Heart left ventricle (tissue), 16 donors: Measurements from ENCODE around the gene TTYH3. TPM values are rescaled to one million over a fixed set of nuclear protein-coding genes. Genes with fewer than 3 reads are reported as not detected.

ENCODE experiments used
- ATAC-seq, 4 donors: fragments of 200-7000 bp; cut with Tn5 transposase; one replicate each; pipeline ENCODE4 v1.9.1; 2020 to 2022; ENCODE audit warnings: moderate library complexity in 4 of 4, mild to moderate bottlenecking in 3 of 4, moderate number of reproducible peaks in 1 of 4
- DNase-seq, 5 donors: peaks; one replicate each; pipeline ENCODE4 v3.0.0-alpha.2; 2020
- H3K27ac ChIP-seq, 12 donors: fragments of 200-600 bp; sonication (generic) in 4 of 12; one replicate each; pipeline versions ENCODE4 v1.5.0 to v1.8.0; 2016 to 2022; ENCODE audit warnings: mild to moderate bottlenecking in 2 of 12
- H3K27me3 ChIP-seq, 9 donors: fragments of 200-600 bp; sonication (generic) in 2 of 9; one replicate each; pipeline versions ENCODE4 v1.5.1 to v1.8.0; 2016 to 2022; ENCODE audit warnings: mild to moderate bottlenecking in 3 of 9
- H3K36me3 ChIP-seq, 9 donors: fragments of 200-600 bp; sonication (generic) in 2 of 9; one replicate each; pipeline versions ENCODE4 v1.5.0 to v1.8.0; 2018 to 2022; ENCODE audit warnings: mild to moderate bottlenecking in 2 of 9
- H3K4me1 ChIP-seq, 12 donors: fragments of 200-600 bp; sonication (generic) in 4 of 12; one replicate each; pipeline versions ENCODE4 v1.5.0 to v1.8.0; 2016 to 2022; ENCODE audit warnings: mild to moderate bottlenecking in 3 of 12
- H3K4me3 ChIP-seq, 12 donors: fragments of 200-600 bp; sonication (generic) in 4 of 12; one replicate each; pipeline versions ENCODE4 v1.5.0 to v1.8.0; 2017 to 2022; ENCODE audit warnings: mild to moderate bottlenecking in 9 of 12, moderate library complexity in 4 of 12
- H3K9me3 ChIP-seq, 12 donors: fragments of 200-600 bp; sonication (generic) in 4 of 12; one replicate each; pipeline versions ENCODE4 v1.5.0 to v1.8.0; 2016 to 2022; ENCODE audit warnings: mild to moderate bottlenecking in 1 of 12
- POLR2A ChIP-seq, 2 donors: fragments of 450-650 bp; IDR thresholded peaks; one replicate each; pipeline ENCODE4 v1.6.1; 2017; ENCODE audit warnings: antibody characterized with exemption in 2 of 2, mild to moderate bottlenecking in 2 of 2, moderate library complexity in 2 of 2
- WGBS, 4 donors: extraction: QIAGEN DNeasy Blood & Tissue Kit in 2 of 4; methylation state at CpG; one replicate each; pipeline versions ENCODE4 v1.1.5 to v1.1.7; 2013 to 2018; 5-methylcytosine and 5-hydroxymethylcytosine counted together
- intact Hi-C, 10 donors: fragments of 100-400 bp; cut with DNase I; formaldehyde crosslinking; loops; one replicate each; pipeline versions ENCODE4 v1.11.1 to v1.14.2; 2022
- polyA plus RNA-seq, 2 donors: library from polyadenylated mRNA; stranded (reverse); fragments of 200-250 nt; gene quantifications; one replicate each; pipeline ENCODE4 v1.2.3, GENCODE V29; 2013
- total RNA-seq, 9 donors: library from RNA; depleted of rRNA in 2 of 9; stranded (reverse); fragments of >200 nt in 2 of 9; fragmentation: NEBNext Ultra II Directional in 3 of 9; extraction: Animal tissue kit (Norgen Biotek cat#: 25700) in 3 of 9; gene quantifications; one replicate each; pipeline versions ENCODE4 v1.1.0 to v1.2.4, GENCODE V29; 2016 to 2023
- TF ChIP-seq, protein P1 (sequence below), 12 donors: fragments of 200-600 bp; sonication (generic) in 4 of 12; IDR thresholded peaks; one replicate each; pipeline versions ENCODE4 v1.5.0 to v1.8.0; 2018 to 2022; ENCODE audit warnings: antibody characterized with exemption in 12 of 12, mild to moderate bottlenecking in 5 of 12
- donor health status: ischemic (EF 13 %, LVEDD 7.1; RV severe dilation, severe dysfunction).
- donor health status: healthy with polysubstance abuse.
- donor health status: DM: no; HTN: yes; CAD: no.
- donor health status: DM: no; HTN: no; CAD: no.
- donor health status: ischemic (EF 25% LVEDD 6.9; RV normal size, moderate dysfunction).
- donor health status: ischemic (EF 25% LVEDD 5.7; RV mildly dilated, moderate dysfunction).
- donor health status: healthy.
- donor health status: DM: yes; HTN: yes; CAD: no.
- donor health status: ischemic (EF 35%, LVEDD 5.7; RV mildly dilated, moderate dysfunction).
- donor health status: nonischemic (EF 11% LVEDD 7.7; RV severe dilation, severe dysfunction).
- donor health status: DM: yes; HTN: yes; CAD: no.
- donor health status: PGD.
- donor health status: ischemic (EF 29% LVEDD 5.4; RV normal size, mild dysfunction).
- donor health status: nonischemic (EF 23%, LVEDD 6.1; RV moderate dilation, normal function).

The TTYH3 gene
- total and polyA plus RNA-seq, 11 donors, result 5.7 to 104 (median 12.8) TPM

GRCh38 chr7:2639695-2640481 is 8.1 kb downstream of the TTYH3 start:
- Histone ChIP-seq H3K4me3 (no peak overlapping the region), H3K27me3 (no peaks in the 10 kb centered on the region), H3K36me3 (peaks cover 0 to 6% (median 0%) of the 10 kb centered on the region in 9 donors), H3K27ac (peak overlapping the region in 7 of 12 donors; percentile 59 to 95 (median 74)), H3K9me3 (no peaks in the 10 kb centered on the region), H3K4me1 (peaks cover 18 to 92% (median 80%) of the 10 kb centered on the region in 12 donors)
- TF ChIP-seq, protein P1, sequence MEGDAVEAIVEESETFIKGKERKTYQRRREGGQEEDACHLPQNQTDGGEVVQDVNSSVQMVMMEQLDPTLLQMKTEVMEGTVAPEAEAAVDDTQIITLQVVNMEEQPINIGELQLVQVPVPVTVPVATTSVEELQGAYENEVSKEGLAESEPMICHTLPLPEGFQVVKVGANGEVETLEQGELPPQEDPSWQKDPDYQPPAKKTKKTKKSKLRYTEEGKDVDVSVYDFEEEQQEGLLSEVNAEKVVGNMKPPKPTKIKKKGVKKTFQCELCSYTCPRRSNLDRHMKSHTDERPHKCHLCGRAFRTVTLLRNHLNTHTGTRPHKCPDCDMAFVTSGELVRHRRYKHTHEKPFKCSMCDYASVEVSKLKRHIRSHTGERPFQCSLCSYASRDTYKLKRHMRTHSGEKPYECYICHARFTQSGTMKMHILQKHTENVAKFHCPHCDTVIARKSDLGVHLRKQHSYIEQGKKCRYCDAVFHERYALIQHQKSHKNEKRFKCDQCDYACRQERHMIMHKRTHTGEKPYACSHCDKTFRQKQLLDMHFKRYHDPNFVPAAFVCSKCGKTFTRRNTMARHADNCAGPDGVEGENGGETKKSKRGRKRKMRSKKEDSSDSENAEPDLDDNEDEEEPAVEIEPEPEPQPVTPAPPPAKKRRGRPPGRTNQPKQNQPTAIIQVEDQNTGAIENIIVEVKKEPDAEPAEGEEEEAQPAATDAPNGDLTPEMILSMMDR (IDR thresholded peaks at IDR 0.05), result no peak
- TF ChIP-seq POLR2A (IDR thresholded peaks at IDR 0.05), result no peak
- peak in 1 of 5 donors; percentile 64 for DNase-seq
- ATAC-seq, result no peak
- intact Hi-C loops, result loop anchor here in 3 of 10 donors (5.0 kb wide), 1 partner anchor 33 kb away; no protein-coding TSS in a partner anchor
- WGBS, 4 donors, result 89 to 91% (median 91%) methylated on average over 12 to 37 of the region's 37 CpGs

- peaks cover 20 to 93% (median 81%) of the 10 kb centered on the region in 12 donors for H3K4me1 ChIP-seq
- no peaks in the 10 kb centered on the region for H3K9me3 ChIP-seq
- no peaks in the 10 kb centered on the region for H3K27me3 ChIP-seq
- H3K36me3 ChIP-seq, result peaks cover 0 to 4% (median 0%) of the 10 kb centered on the region in 9 donors
- 54 to 68% (median 60%) methylated on average over 3 to 12 of the region's 12 CpGs for WGBS, 4 donors
- DNase-seq (peak in 1 of 5 donors; percentile 67), ATAC-seq (no peak)
- TF ChIP-seq, protein P1 (IDR thresholded peaks at IDR 0.05), result no peak
- H3K4me3 ChIP-seq, result no peak overlapping the region
- H3K27ac ChIP-seq, result peak overlapping the region in 10 of 12 donors; percentile 69 to 87 (median 82)
- intact Hi-C loops, result loop anchor here in 3 of 10 donors (5.0 kb wide), 1 partner anchor 33 kb away; no protein-coding TSS in a partner anchor
These were observed 8.7 kb downstream of the TTYH3 start for GRCh38 chr7:2640482-2640830.

DNA sequence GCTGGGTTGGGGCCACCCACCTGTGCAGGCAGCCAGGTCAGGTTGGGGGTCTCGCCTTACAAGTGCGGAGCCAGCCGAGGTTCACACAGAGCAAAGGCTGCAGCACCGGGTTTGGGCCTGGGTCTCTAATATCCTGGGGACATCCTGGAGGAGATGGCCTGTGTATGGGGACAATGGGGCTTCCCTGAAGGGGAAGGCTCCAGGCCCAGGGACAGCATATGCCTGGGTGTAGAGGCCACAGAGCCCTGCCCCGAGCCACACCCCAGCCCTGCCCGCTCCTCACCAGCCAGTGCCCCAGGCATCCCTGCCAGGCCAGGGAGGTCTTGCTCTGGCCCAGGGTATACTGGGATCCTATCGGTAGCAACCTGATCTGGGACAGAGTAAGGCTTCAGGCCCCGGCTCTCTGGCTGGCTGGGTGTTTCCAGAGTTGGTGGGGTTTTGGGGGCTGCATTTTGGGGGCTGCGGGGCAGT is 9.1 kb downstream of the TTYH3 start:
- DNase-seq, result peak in 1 of 5 donors; percentile 62
- H3K27ac ChIP-seq, result peak overlapping the region in 11 of 12 donors; percentile 69 to 87 (median 82)
- H3K27me3 ChIP-seq, result no peaks in the 10 kb centered on the region
- intact Hi-C loops, result loop anchor here in 3 of 10 donors (1.0 to 5.0 kb wide), 2 partner anchors 10 to 34 kb away; partner anchors contain the start of gene TTYH3 (in 1 of the 3)
- ATAC-seq, result peak in 2 of 4 donors; percentile 2 to 3
- WGBS, 4 donors, result 56 to 67% (median 57%) methylated on average over 4 to 9 of the region's 9 CpGs
- H3K9me3 ChIP-seq, result no peaks in the 10 kb centered on the region
- peaks cover 0 to under 1% (median 0%) of the 10 kb centered on the region in 9 donors for H3K36me3 ChIP-seq
- H3K4me3 ChIP-seq, result peak overlapping the region in 9 of 12 donors; percentile 23 to 46 (median 34)
- peaks cover 18 to 92% (median 78%) of the 10 kb centered on the region in 12 donors for H3K4me1 ChIP-seq
- TF ChIP-seq POLR2A (IDR thresholded peaks at IDR 0.05), result no peak
- TF ChIP-seq, protein P1 (IDR thresholded peaks at IDR 0.05), result no peak
